Stimulated activated CD4-positive, alpha-beta T cell treated with anti-CD3 and anti-CD28 coated beads, Interleukin-1b, Interleukin-23, amount 100 ng/mL, for 4 hours (primary cell): ENCODE measurements around the gene ID1.
"Not testable (repeated sequence)": the region's sequence is repeated elsewhere in the genome, so short reads cannot be mapped to it uniquely, and the experiment has no call there.

Experiments
- DNase-seq, 2 donors: peaks; one replicate each; pipeline ENCODE4 v3.0.0-alpha.2; 2020; ENCODE audit warnings: low read depth in 2 of 2

ID1 gene

DNA sequence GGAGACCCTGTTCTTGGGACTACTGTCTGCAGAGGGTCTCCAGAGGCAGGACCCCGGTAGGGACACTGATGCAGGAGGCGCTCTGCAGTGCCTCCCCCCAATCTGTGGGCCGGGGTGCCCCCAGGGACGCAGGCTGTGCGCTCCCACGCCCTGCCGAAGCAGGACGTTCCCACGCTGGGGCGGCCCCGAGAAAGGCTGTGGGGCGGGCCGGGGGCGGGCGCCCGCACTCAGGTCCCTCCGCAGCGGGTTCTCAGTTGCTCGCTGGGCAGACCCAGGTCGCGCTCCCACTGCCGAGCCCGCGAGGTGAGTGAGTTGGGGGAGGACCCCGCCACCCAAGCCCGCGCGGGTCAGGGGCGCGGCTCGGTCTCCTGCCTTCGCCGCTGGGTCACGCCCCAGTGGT, 32.6 kb downstream of the ID1 start, which contains the start of gene COX4I2:
Gene COX4I2 (plus strand): TSS at position 253 of the 400 bp plus-strand sequence. CDS start 1,106 bp downstream, outside the sequence.
- DNase-seq, result no peak

DNA sequence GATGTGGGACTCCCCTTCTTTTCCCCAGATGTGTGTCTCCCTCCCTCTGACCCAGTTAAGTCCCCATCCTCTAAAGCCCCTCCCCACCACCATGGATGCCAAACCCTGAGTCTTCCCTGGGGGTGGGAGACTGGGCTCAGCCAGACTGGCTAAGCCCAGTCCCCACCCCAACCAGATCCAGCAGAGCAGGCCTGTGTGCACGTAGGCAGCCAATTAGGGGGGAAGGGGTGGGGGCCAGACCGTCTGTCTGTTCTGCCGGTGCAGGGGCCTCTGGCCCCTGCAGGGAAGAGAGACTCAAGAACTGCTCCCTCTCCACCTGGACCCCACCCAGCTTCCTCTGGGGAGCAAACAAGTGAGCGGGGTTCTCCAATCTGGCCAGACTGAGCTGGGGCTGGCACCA, 33.2 kb downstream of the ID1 start:
- DNase-seq, result no peak

DNA sequence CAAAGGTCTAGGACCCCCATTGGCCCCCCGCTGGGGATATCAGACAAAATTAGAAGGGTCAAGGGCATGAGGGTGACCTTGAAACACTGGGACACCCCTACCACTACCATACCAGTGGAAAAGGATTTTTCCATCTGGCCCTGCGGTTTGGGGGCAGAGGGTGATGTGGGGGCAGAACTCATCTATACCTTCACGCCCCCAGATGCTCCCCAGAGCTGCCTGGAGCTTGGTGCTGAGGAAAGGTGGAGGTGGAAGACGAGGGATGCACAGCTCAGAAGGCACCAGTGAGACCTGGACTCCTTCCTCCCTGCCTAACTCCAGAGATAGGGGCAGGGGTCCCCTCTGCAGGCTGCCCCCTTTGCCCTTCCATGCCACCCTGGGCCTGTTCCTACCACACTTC, 33.7 kb downstream of the ID1 start:
- no peak for DNase-seq

DNA sequence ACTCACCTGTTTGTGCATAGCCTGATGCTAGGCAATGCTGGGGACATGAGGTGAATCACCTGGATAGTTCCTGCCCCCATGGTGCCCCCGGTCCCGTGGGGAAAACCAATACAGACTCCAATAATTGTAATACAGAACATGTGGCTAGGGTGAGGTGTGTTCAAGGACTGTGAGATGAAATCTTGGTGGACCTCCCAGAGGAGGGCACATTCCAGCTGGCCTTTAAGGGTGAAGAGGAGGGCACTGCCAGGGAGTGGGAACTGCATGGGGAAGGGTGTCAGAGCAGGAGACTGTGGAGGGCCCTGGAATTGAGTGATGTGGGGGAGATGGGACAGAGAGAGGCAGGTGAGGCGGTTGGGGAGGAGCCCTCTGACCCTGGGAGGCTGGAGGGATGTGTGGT, 35.2 kb downstream of the ID1 start:
- no peak for DNase-seq

DNA sequence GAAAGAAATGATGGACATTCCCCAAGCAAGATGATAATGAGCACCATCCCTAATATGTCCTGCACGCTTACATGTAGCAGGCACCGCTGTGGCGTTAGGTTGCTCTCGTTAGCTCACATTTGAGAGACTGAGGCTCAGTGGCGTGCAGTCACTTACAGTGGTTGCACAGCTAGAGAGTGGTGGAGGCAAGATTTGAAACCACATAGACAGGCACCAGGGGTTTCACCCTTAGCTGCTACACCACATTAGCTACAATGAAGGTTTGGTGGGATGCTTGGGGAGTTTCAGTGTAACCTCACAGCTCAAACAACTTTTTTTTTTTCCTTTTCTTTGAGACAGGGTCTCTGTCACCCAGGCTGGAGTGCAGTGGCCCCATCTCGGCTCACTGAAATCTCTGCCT, 36.3 kb downstream of the ID1 start:
- no peak for DNase-seq

DNA sequence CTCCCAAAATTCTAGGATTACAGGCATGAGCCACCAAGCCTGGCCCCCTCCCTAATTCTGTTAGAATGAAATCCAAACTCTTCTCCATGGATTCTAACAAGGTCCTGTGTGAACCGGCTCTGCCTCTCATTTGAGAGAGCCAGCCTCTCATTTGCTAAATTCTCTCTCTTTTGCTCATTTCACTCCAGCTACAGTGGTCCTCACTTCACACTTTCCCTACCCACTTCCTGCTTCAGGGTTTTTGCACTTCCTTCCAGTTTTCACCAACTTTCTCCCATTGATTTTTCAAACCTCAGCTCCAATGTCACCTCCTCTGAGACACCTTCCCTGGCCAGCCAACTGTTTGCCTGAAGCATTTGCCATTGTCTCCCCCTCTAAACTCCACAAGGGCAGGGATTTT, 37.7 kb downstream of the ID1 start:
- no peak for DNase-seq

DNA sequence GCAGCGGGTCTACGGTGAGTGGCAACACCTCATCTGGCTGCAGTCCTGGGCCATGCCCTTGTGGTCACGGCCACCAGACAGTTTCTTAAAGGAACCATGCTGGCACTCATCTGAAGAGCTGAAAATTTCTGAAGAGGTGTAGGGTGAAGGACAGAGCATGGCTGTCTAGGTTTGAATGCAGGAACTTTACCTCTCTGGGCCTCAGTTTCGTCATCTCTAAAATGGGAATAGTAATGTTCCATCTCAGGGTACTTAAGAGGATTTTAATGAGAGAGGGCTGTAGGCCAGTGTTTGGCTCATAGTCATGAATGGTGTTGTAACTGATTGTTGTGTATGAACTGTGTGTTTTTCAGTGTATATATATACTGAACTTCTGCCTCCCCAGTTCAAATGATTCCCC, 38.4 kb downstream of the ID1 start:
- DNase-seq, result no peak

DNA sequence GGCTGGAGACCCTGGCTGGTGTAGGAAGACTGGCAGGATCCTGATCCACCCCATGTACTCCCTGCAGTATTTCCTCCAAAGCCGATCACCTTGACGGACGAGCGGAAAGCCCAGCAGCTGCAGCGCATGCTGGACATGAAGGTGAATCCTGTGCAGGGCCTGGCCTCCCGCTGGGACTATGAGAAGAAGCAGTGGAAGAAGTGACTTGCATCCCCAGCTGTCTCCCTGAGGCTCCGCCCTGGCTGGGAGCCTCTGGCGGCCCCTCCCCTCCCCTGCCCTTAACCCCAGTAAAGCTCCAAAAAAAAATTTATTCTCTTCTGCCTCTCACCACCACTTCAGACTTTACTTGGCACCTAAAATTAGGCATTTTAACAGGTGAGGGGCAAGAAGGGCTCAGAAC, 39.6 kb downstream of the ID1 start:
- no peak for DNase-seq

DNA sequence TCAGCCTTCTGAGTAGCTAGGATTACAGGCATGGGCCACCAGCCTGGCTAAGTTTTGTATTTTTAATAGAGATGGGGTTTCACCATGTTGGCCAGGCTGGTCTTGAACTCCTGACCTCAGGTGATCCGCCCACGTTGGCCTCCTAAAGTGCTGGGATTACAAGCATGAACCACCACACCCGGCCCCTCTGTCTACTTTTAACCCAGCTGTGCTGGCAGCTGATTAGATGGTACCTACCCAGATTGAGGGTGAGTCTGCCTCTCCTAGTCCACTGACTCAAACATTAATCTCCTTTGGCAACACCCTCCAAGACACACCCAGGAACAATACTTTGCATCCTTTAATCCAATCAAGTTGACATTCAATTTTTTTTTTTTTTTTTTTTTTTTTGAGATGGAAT, 43.0 kb downstream of the ID1 start:
- not testable (repeated sequence) for DNase-seq

DNA sequence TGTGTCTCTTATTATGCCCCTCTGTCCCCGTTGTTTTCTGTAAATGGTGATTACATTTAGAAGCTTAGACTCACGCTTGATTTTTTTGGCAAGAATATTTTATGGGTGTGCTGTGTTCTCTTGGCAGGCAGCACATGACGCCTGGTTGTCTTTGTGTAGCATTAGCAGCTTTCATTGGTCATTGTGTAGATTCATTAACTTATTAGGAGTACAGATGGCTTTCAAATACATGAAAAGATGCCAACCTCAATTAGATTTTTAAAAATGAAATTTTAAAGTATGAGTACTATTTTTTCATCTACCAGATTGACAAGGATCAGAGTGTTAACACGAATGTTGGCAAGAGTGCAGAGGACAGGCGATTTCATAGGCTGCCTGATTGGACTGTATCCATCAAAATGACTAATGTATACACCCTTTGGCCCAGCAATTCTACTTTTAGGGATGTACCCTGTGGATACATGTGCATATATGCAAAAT, 47.9 kb downstream of the ID1 start:
- DNase-seq, result no peak

DNA sequence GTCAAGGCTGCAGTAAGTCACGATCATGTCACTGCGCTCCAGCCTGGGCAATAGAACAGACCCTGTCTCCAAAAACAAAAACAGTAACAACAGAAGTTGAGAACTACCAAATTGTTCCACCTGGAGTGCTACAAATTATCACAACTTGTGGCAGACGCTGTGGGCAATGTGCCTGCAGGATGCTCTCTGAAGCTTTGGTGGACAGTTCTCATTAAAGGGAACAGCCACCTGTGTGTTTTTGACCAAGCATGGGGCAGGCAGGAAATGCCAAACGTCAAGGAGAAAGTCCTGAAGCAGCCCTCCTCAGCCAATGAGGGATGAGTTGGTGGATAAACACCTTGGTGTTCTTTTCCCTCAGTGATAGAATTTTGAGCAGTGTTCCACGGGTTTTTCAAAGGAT, 48.5 kb downstream of the ID1 start:
- DNase-seq, result no peak

DNA sequence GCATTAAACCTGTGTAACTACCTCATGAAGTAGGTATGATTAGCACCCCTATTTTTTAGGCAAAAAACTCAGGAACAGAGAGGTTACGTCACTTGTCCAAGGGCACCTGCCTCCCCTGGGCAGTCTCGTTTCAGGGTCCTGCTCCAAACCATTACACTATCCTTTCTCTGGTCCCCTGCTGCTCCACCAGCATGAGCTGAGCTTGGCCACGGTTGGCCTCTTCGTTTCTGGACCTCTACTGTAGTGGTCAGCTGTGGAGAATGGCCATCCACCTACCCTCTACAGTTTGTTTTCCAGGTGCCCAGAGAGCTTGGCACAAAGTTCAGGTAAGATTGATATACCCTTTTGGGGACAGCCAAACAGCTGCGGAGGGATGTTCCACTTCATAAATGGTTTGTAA, 49.4 kb downstream of the ID1 start:
- no peak for DNase-seq
